Keratinocyte (primary cell): ENCODE data around the gene SEMA3F. TPM values are rescaled to one million over a fixed set of nuclear protein-coding genes. Genes with fewer than 3 reads are reported as not detected.
A peak's percentile ranks its signal among the peaks of the same experiment; 100 is the strongest.

Experiments
- DNase-seq: peaks from one replicate; pipeline ENCODE4 v3.0.0-alpha.2; 2011; ENCODE audit warnings: low read depth, missing footprints, low spot score
- FAIRE-seq: peaks from 2 replicates; lab custom pipeline; 2011; peaks lifted over from hg19 to GRCh38; lab: Jason Lieb, UNC
- H2AFZ ChIP-seq: 2 replicates; pipeline ENCODE4 v1.6.0; 2012; ENCODE audit warnings: low read length, control low read depth, inconsistent platforms; ENCODE audit not compliant: control insufficient read depth
- H3K27ac ChIP-seq: 2 replicates; pipeline ENCODE4 v1.5.1; 2011; ENCODE audit warnings: low read length; ENCODE audit not compliant: control insufficient read depth, insufficient read depth
- H3K27me3 ChIP-seq: 3 replicates; pipeline ENCODE4 v1.6.0; 2011; ENCODE audit warnings: low read length; ENCODE audit not compliant: control insufficient read depth, insufficient read depth; ENCODE audit errors: extremely low read depth
- H3K36me3 ChIP-seq, 2 experiments: 2 replicates in 1 of 2; 3 replicates in 1 of 2; pipeline ENCODE4 v1.5.1; 2011; ENCODE audit warnings: low read length in 2 of 2, mild to moderate bottlenecking in 1 of 2; ENCODE audit not compliant: control insufficient read depth in 2 of 2, insufficient read depth in 2 of 2; ENCODE audit errors: extremely low read depth in 1 of 2
- H3K4me1 ChIP-seq: 3 replicates; pipeline ENCODE4 v1.5.1; 2011; ENCODE audit warnings: low read length; ENCODE audit not compliant: control insufficient read depth, insufficient read depth; ENCODE audit errors: extremely low read depth
- H3K4me2 ChIP-seq: 3 replicates; pipeline ENCODE4 v1.6.0; 2011; ENCODE audit warnings: low read depth, low read length; ENCODE audit not compliant: control insufficient read depth, insufficient read depth; ENCODE audit errors: extremely low read depth
- H3K4me3 ChIP-seq, 3 experiments: fragments of 200-600 bp in 1 of 3; sonication (generic) in 1 of 3; 2 replicates in 2 of 3; 3 replicates in 1 of 3; pipeline ENCODE4 v1.5.1; 2011 to 2016; ENCODE audit warnings: low read length in 3 of 3, mild to moderate bottlenecking in 3 of 3, control low read depth in 2 of 3, inconsistent platforms in 1 of 3, low read depth in 1 of 3, mixed read lengths in 1 of 3, mixed run types in 1 of 3, moderate library complexity in 1 of 3; ENCODE audit not compliant: control insufficient read depth in 2 of 3, insufficient read depth in 2 of 3; ENCODE audit errors: extremely low read depth in 1 of 3
- H3K79me2 ChIP-seq: 2 replicates; pipeline ENCODE4 v1.6.0; 2012; ENCODE audit warnings: low read length; ENCODE audit not compliant: control insufficient read depth, insufficient read depth
- H3K9ac ChIP-seq: 3 replicates; pipeline ENCODE4 v1.6.0; 2011; ENCODE audit warnings: low read length; ENCODE audit not compliant: control insufficient read depth, insufficient read depth; ENCODE audit errors: extremely low read depth
- H3K9me1 ChIP-seq: 3 replicates; pipeline ENCODE4 v1.6.0; 2011; ENCODE audit warnings: low read length; ENCODE audit not compliant: control insufficient read depth, insufficient read depth; ENCODE audit errors: extremely low read depth
- H3K9me3 ChIP-seq: 2 replicates; pipeline ENCODE4 v1.5.1; 2012; ENCODE audit warnings: low read depth, low read length; ENCODE audit not compliant: control insufficient read depth
- H4K20me1 ChIP-seq: 3 replicates; pipeline ENCODE4 v1.6.0; 2011; ENCODE audit warnings: low read length; ENCODE audit not compliant: control insufficient read depth, insufficient read depth; ENCODE audit errors: extremely low read depth
- EZH2 ChIP-seq: IDR thresholded peaks from one replicate; pipeline ENCODE4 v1.6.1; 2012; ENCODE audit warnings: inconsistent platforms, mild to moderate bottlenecking, low read length, moderate library complexity
- dilution Hi-C: fragments of 300-500 bp; cut with MboI; formaldehyde crosslinking; loops from one replicate; pipeline ENCODE4 v1.7.0; 2020; ENCODE audit warnings: low sequenced_read_pairs; ENCODE audit not compliant: extremely low pct_ligation_motif_present
- polyA plus RNA-seq, 5 experiments: library from polyadenylated mRNA; depleted of rRNA in 3 of 5; stranded (reverse) in 3 of 5; stranded (forward) in 1 of 5; unstranded in 1 of 5; fragments of >200 nt; gene quantifications; 1 replicate in 1 of 5; 2 replicates in 3 of 5; 3 replicates in 1 of 5; pipeline versions ENCODE4 v1.2.1 to v1.2.3, GENCODE V29; 2011 to 2012; ENCODE audit warnings: missing spikeins in 2 of 5, low read depth in 1 of 5, low replicate concordance in 1 of 5
- TF ChIP-seq, protein P1 (sequence below), 3 experiments: IDR thresholded peaks in 1 of 3; conservative IDR thresholded peaks in 1 of 3; optimal IDR thresholded peaks in 1 of 3; 2 replicates in 2 of 3; 3 replicates in 1 of 3; pipeline versions ENCODE3 to v1.5.1; 2011; ENCODE audit warnings: low read length in 3 of 3, mild to moderate bottlenecking in 3 of 3, moderate library complexity in 2 of 3, control low read depth in 1 of 3, inconsistent platforms in 1 of 3; ENCODE audit not compliant: insufficient read depth in 2 of 3; ENCODE audit errors: extremely low read depth in 1 of 3

Gene SEMA3F
- polyA plus RNA-seq, 1 donor (not counting 4 experiments of a cell fraction or from before 2014, with no cell fraction given) = 72.8 TPM

DNA sequence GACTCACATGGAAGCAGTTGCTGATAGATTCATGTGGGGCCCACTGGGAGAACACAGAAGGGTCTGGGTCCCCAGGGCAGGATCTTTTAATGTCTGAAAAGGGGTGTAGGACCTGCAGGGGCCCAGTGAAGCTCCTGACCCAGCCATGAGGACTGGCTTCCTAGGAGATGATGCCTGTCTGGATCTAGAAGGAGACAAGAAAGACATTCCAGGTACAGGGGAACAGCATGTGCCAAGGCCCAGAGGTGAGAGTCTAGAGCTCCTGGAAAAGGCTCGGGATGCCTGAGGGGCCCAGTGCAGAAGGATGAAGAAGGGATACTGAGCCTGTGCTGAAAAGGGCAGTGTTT, 4.7 kb upstream of the SEMA3F start:
- FAIRE-seq (no peak), DNase-seq (no peak)
- H3K9me1 ChIP-seq = no peaks in the 10 kb centered on the region
- dilution Hi-C loops = no loop called here
- H3K9ac ChIP-seq = no peak overlapping the region
- peaks cover 45% of the 10 kb centered on the region for H3K4me1 ChIP-seq
- TF ChIP-seq, protein P1, sequence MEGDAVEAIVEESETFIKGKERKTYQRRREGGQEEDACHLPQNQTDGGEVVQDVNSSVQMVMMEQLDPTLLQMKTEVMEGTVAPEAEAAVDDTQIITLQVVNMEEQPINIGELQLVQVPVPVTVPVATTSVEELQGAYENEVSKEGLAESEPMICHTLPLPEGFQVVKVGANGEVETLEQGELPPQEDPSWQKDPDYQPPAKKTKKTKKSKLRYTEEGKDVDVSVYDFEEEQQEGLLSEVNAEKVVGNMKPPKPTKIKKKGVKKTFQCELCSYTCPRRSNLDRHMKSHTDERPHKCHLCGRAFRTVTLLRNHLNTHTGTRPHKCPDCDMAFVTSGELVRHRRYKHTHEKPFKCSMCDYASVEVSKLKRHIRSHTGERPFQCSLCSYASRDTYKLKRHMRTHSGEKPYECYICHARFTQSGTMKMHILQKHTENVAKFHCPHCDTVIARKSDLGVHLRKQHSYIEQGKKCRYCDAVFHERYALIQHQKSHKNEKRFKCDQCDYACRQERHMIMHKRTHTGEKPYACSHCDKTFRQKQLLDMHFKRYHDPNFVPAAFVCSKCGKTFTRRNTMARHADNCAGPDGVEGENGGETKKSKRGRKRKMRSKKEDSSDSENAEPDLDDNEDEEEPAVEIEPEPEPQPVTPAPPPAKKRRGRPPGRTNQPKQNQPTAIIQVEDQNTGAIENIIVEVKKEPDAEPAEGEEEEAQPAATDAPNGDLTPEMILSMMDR (optimal IDR thresholded peaks at IDR 0.05 in 1 of 3, IDR thresholded peaks at IDR 0.05 in 1 of 3, conservative IDR thresholded peaks at IDR 0.05 in 1 of 3; ENCODE audit: extremely low read depth in 1 of 3, insufficient read depth in 2 of 3, low read length in 3 of 3) = no peak
- no peak for TF ChIP-seq EZH2
- no peaks in the 10 kb centered on the region for H3K9me3 ChIP-seq
- no peaks in the 10 kb centered on the region for H3K27me3 ChIP-seq
- H3K36me3 ChIP-seq = no peaks in the 10 kb centered on the region
- no peaks in the 10 kb centered on the region for H4K20me1 ChIP-seq
- H2AFZ ChIP-seq = peak overlapping the region; percentile 46
- peak overlapping the region; percentile 59 for H3K4me2 ChIP-seq
- no peak overlapping the region for H3K4me3 ChIP-seq
- peak overlapping the region; percentile 16 for H3K27ac ChIP-seq
- peaks cover 4% of the 10 kb centered on the region for H3K79me2 ChIP-seq

DNA sequence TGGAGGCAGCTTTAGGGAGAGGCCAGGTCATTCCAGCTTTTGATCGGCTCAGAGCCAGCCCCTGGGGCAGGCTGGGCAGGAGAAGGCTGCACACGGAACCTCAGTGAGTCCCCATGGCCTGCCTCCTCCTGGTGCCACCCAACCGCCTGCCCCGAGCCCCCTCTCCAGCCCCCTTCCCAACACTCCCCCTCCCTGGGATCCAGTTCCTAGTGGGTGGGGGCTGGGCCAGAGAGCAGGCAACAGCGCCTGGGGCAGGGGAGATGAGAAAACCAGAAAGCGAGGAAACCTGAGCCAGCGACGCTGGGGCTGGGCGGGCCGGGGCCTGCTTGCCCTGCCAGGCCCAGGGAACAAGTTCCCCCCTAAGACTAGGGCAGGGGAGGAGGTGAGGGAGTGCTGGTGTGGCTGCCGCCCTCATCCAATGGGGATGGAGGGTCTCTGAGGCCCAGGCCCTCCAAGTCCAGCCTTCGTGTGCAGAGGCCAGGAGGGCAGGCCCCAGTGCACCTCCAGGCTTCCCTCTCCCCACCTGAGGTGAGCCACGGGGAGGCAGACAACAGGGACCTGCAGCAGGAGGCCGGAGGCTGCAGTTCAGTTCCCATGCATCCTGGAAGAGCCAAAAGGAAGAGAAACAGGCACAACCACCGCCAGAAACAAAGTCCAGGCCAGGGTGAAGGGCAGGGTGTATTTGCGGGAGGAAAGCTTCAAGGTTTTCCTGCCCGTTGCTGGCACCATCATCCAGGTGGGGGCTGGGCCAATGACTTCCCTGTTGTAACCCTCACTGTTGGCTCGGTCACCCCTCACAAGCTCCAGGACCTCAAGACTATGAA, 4.0 kb upstream of the SEMA3F start:
- no peak for TF ChIP-seq EZH2
- TF ChIP-seq, protein P1 (optimal IDR thresholded peaks at IDR 0.05 in 1 of 3, IDR thresholded peaks at IDR 0.05 in 1 of 3, conservative IDR thresholded peaks at IDR 0.05 in 1 of 3; ENCODE audit: extremely low read depth in 1 of 3, insufficient read depth in 2 of 3, low read length in 3 of 3) = no peak
- no peaks in the 10 kb centered on the region for H3K9me3 ChIP-seq
- H2AFZ ChIP-seq = peak overlapping the region; percentile 53
- peak overlapping the region; percentile 59 for H3K4me2 ChIP-seq
- DNase-seq = no peak
- peaks cover 44% of the 10 kb centered on the region for H3K4me1 ChIP-seq
- H3K79me2 ChIP-seq = peaks cover 11% of the 10 kb centered on the region
- dilution Hi-C loops = no loop called here
- H3K4me3 ChIP-seq = peak overlapping the region in 1 of 3 experiments; percentile 26
- no peaks in the 10 kb centered on the region for H3K36me3 ChIP-seq
- peak overlapping the region; percentile 25 for H3K27ac ChIP-seq
- H3K9me1 ChIP-seq = no peaks in the 10 kb centered on the region
- H3K9ac ChIP-seq = peak overlapping the region; percentile 30
- FAIRE-seq = no peak
- no peaks in the 10 kb centered on the region for H4K20me1 ChIP-seq
- no peaks in the 10 kb centered on the region for H3K27me3 ChIP-seq
